Skeletal muscle satellite cell (primary cell): ENCODE measurements around the gene XRCC3.
A peak's percentile ranks its signal among the peaks of the same experiment; 100 is the strongest.
"Not testable (repeated sequence)": the region's sequence is repeated elsewhere in the genome, so short reads cannot be mapped to it uniquely, and the experiment has no call there.

Experiments
- H3K27me3 ChIP-seq: 2 replicates; pipeline ENCODE4 v1.7.0; 2013; ENCODE audit warnings: low read length; ENCODE audit not compliant: control insufficient read depth, insufficient read depth
- H3K36me3 ChIP-seq: 2 replicates; pipeline ENCODE4 v1.7.0; 2013; ENCODE audit warnings: mild to moderate bottlenecking, control low read depth, low read length; ENCODE audit not compliant: insufficient read depth
- H3K4me1 ChIP-seq: 2 replicates; pipeline ENCODE4 v1.7.0; 2013; ENCODE audit warnings: low read length; ENCODE audit not compliant: control insufficient read depth, insufficient read depth
- H3K4me2 ChIP-seq: 2 replicates; pipeline ENCODE4 v1.7.0; 2013; ENCODE audit warnings: mild to moderate bottlenecking, low read length
- H3K4me3 ChIP-seq: 2 replicates; pipeline ENCODE4 v1.7.0; 2013; ENCODE audit warnings: low read length
- H3K9ac ChIP-seq: 2 replicates; pipeline ENCODE4 v1.7.0; 2013; ENCODE audit warnings: mild to moderate bottlenecking, low read depth, low read length, moderate library complexity
- H3K9me3 ChIP-seq: replicated peaks from 2 replicates; pipeline ENCODE4 v1.7.0; 2013; ENCODE audit warnings: mild to moderate bottlenecking, control low read depth, low read length

Gene XRCC3

GRCh38 chr14:103667671-103668070, 47.6 kb downstream of the XRCC3 start:
- Histone ChIP-seq H3K36me3 (peaks cover 70% of the 10 kb centered on the region), H3K4me1 (peaks cover 20% of the 10 kb centered on the region), H3K9ac (no peak overlapping the region), H3K9me3 (no peaks in the 10 kb centered on the region), H3K4me2 (no peak overlapping the region), H3K4me3 (no peak overlapping the region), H3K27me3 (no peaks in the 10 kb centered on the region)

GRCh38 chr14:103663506-103663905, 51.7 kb downstream of the XRCC3 start:
- H3K9ac ChIP-seq = peak overlapping the region; percentile 65
- peaks cover 20% of the 10 kb centered on the region for H3K4me1 ChIP-seq
- H3K4me3 ChIP-seq = no peak overlapping the region
- no peaks in the 10 kb centered on the region for H3K9me3 ChIP-seq
- H3K4me2 ChIP-seq = peak overlapping the region; percentile 51
- H3K27me3 ChIP-seq = no peaks in the 10 kb centered on the region
- peaks cover 68% of the 10 kb centered on the region for H3K36me3 ChIP-seq

GRCh38 chr14:103662591-103662990, 52.7 kb downstream of the XRCC3 start:
- H3K9ac ChIP-seq = no peak overlapping the region
- no peaks in the 10 kb centered on the region for H3K9me3 ChIP-seq
- H3K4me2 ChIP-seq = no peak overlapping the region
- no peak overlapping the region for H3K4me3 ChIP-seq
- peaks cover 26% of the 10 kb centered on the region for H3K4me1 ChIP-seq
- no peaks in the 10 kb centered on the region for H3K27me3 ChIP-seq
- H3K36me3 ChIP-seq = peaks cover 68% of the 10 kb centered on the region

- H3K4me3 ChIP-seq = no peak overlapping the region
- no peaks in the 10 kb centered on the region for H3K9me3 ChIP-seq
- H3K27me3 ChIP-seq = no peaks in the 10 kb centered on the region
- peaks cover 66% of the 10 kb centered on the region for H3K36me3 ChIP-seq
- peaks cover 30% of the 10 kb centered on the region for H3K4me1 ChIP-seq
- no peak overlapping the region for H3K4me2 ChIP-seq
- no peak overlapping the region for H3K9ac ChIP-seq
Observed at GRCh38 chr14:103662029-103662428, 53.2 kb downstream of the XRCC3 start.

- peaks cover 70% of the 10 kb centered on the region for H3K36me3 ChIP-seq
- no peaks in the 10 kb centered on the region for H3K9me3 ChIP-seq
- H3K4me1 ChIP-seq = peaks cover 37% of the 10 kb centered on the region
- no peak overlapping the region for H3K4me3 ChIP-seq
- no peak overlapping the region for H3K9ac ChIP-seq
- no peak overlapping the region for H3K4me2 ChIP-seq
- H3K27me3 ChIP-seq = no peaks in the 10 kb centered on the region
Observed at GRCh38 chr14:103659631-103660030, 55.6 kb downstream of the XRCC3 start.

GRCh38 chr14:103657471-103657870, 57.8 kb downstream of the XRCC3 start:
- Histone ChIP-seq H3K4me3 (no peak overlapping the region), H3K36me3 (peaks cover 64% of the 10 kb centered on the region), H3K27me3 (no peaks in the 10 kb centered on the region), H3K4me1 (peaks cover 38% of the 10 kb centered on the region), H3K9ac (no peak overlapping the region), H3K9me3 (no peaks in the 10 kb centered on the region), H3K4me2 (peak overlapping the region; percentile 19)

GRCh38 chr14:103656756-103657133, 58.5 kb downstream of the XRCC3 start:
- Histone ChIP-seq H3K9me3 (no peaks in the 10 kb centered on the region), H3K4me2 (no peak overlapping the region), H3K4me3 (no peak overlapping the region), H3K36me3 (peaks cover 57% of the 10 kb centered on the region), H3K4me1 (peaks cover 43% of the 10 kb centered on the region), H3K9ac (no peak overlapping the region), H3K27me3 (no peaks in the 10 kb centered on the region)

- Histone ChIP-seq H3K9ac (no peak overlapping the region), H3K4me1 (peaks cover 43% of the 10 kb centered on the region), H3K36me3 (peaks cover 51% of the 10 kb centered on the region), H3K9me3 (no peaks in the 10 kb centered on the region), H3K27me3 (no peaks in the 10 kb centered on the region), H3K4me2 (no peak overlapping the region), H3K4me3 (no peak overlapping the region)
Observed at GRCh38 chr14:103656031-103656755, 59.1 kb downstream of the XRCC3 start.

- H3K36me3 ChIP-seq = peaks cover 38% of the 10 kb centered on the region
- H3K27me3 ChIP-seq = no peaks in the 10 kb centered on the region
- peaks cover 43% of the 10 kb centered on the region for H3K4me1 ChIP-seq
- no peak overlapping the region for H3K4me2 ChIP-seq
- H3K9me3 ChIP-seq = no peaks in the 10 kb centered on the region
- H3K9ac ChIP-seq = no peak overlapping the region
- no peak overlapping the region for H3K4me3 ChIP-seq
Observed at GRCh38 chr14:103654619-103655018, 60.6 kb downstream of the XRCC3 start.

GRCh38 chr14:103653805-103654204, 61.4 kb downstream of the XRCC3 start:
- no peak overlapping the region for H3K9ac ChIP-seq
- peak overlapping the region; percentile 7 for H3K4me2 ChIP-seq
- H3K9me3 ChIP-seq = no peaks in the 10 kb centered on the region
- H3K4me1 ChIP-seq = peaks cover 43% of the 10 kb centered on the region
- H3K4me3 ChIP-seq = no peak overlapping the region
- H3K36me3 ChIP-seq = peaks cover 34% of the 10 kb centered on the region
- H3K27me3 ChIP-seq = no peaks in the 10 kb centered on the region

- H3K9ac ChIP-seq, H3K4me3 ChIP-seq, H3K27me3 ChIP-seq, H3K9me3 ChIP-seq: not testable (repeated sequence)
- peak overlapping the region; percentile 7 for H3K4me2 ChIP-seq
- H3K4me1 ChIP-seq = peaks cover 43% of the 10 kb centered on the region
- peaks cover 34% of the 10 kb centered on the region for H3K36me3 ChIP-seq
Observed at GRCh38 chr14:103653336-103653735, 61.9 kb downstream of the XRCC3 start.

- H3K4me2 ChIP-seq = no peak overlapping the region
- H3K9me3 ChIP-seq = no peaks in the 10 kb centered on the region
- peaks cover 40% of the 10 kb centered on the region for H3K4me1 ChIP-seq
- no peak overlapping the region for H3K4me3 ChIP-seq
- no peaks in the 10 kb centered on the region for H3K27me3 ChIP-seq
- peaks cover 29% of the 10 kb centered on the region for H3K36me3 ChIP-seq
- H3K9ac ChIP-seq = no peak overlapping the region
Observed at GRCh38 chr14:103652806-103653205, 62.4 kb downstream of the XRCC3 start.
